Mononuclear cell (primary cell): Measurements from ENCODE around the gene RSU1. TPM values are rescaled to one million over a fixed set of nuclear protein-coding genes. Genes with fewer than 3 reads are reported as not detected.

Experiments
- H3K27me3 ChIP-seq: 2 replicates; pipeline ENCODE4 v1.6.0; 2011; ENCODE audit warnings: low read length, control low read depth; ENCODE audit not compliant: insufficient read depth
- H3K4me1 ChIP-seq: 2 replicates; pipeline ENCODE4 v1.5.1; 2011; ENCODE audit warnings: mild to moderate bottlenecking, low read length, control low read depth; ENCODE audit not compliant: insufficient read depth
- H3K4me3 ChIP-seq: 2 replicates; pipeline ENCODE4 v1.5.1; 2011; ENCODE audit warnings: mild to moderate bottlenecking, low read length, moderate library complexity
- H3K9me3 ChIP-seq: 2 replicates; pipeline ENCODE4 v1.5.1; 2011; ENCODE audit warnings: low read depth, mild to moderate bottlenecking, control low read depth, low read length
- total RNA-seq: library from RNA; depleted of rRNA; stranded (reverse); fragments of >200 nt; gene quantifications from one replicate; pipeline ENCODE4 v1.2.3, GENCODE V29; 2012

RSU1 gene
- total RNA-seq, 1 donor: 80.0 TPM

- Histone ChIP-seq H3K9me3 (no peaks in the 10 kb centered on the region), H3K4me3 (no peak overlapping the region), H3K27me3 (no peaks in the 10 kb centered on the region), H3K4me1 (no peaks in the 10 kb centered on the region)
These were observed 153.8 kb downstream of the RSU1 start for GRCh38 chr10:16663444-16663843.

- H3K9me3 ChIP-seq: no peaks in the 10 kb centered on the region
- no peaks in the 10 kb centered on the region for H3K27me3 ChIP-seq
- H3K4me3 ChIP-seq: no peak overlapping the region
- no peaks in the 10 kb centered on the region for H3K4me1 ChIP-seq
These were observed 154.3 kb downstream of the RSU1 start for GRCh38 chr10:16662923-16663322.

GRCh38 chr10:16656895-16657294 is 160.3 kb downstream of the RSU1 start:
- Histone ChIP-seq H3K4me1 (no peaks in the 10 kb centered on the region), H3K27me3 (no peaks in the 10 kb centered on the region), H3K9me3 (no peaks in the 10 kb centered on the region), H3K4me3 (no peak overlapping the region)

GRCh38 chr10:16653224-16653623 is 164.0 kb downstream of the RSU1 start:
- Histone ChIP-seq H3K27me3 (no peaks in the 10 kb centered on the region), H3K4me1 (no peaks in the 10 kb centered on the region), H3K9me3 (no peaks in the 10 kb centered on the region)

GRCh38 chr10:16652154-16652553 is 165.1 kb downstream of the RSU1 start:
- H3K27me3 ChIP-seq: no peaks in the 10 kb centered on the region
- H3K4me3 ChIP-seq: no peak overlapping the region
- peaks cover under 1% of the 10 kb centered on the region for H3K4me1 ChIP-seq
- no peaks in the 10 kb centered on the region for H3K9me3 ChIP-seq

More at GRCh38 chr10:16653224-16653623, 164.0 kb downstream of the RSU1 start:
- H3K4me3 ChIP-seq: no peak overlapping the region

- H3K4me1 ChIP-seq: peaks cover 4% of the 10 kb centered on the region
- H3K4me3 ChIP-seq: no peak overlapping the region
- H3K9me3 ChIP-seq: no peaks in the 10 kb centered on the region
- H3K27me3 ChIP-seq: no peaks in the 10 kb centered on the region
These were observed 167.5 kb downstream of the RSU1 start for GRCh38 chr10:16649757-16650156.

GRCh38 chr10:16648366-16648765 is 168.9 kb downstream of the RSU1 start:
- Histone ChIP-seq H3K27me3 (no peaks in the 10 kb centered on the region), H3K4me1 (peaks cover 4% of the 10 kb centered on the region), H3K4me3 (no peak overlapping the region), H3K9me3 (no peaks in the 10 kb centered on the region)

GRCh38 chr10:16646181-16647059 is 170.8 kb downstream of the RSU1 start:
- no peaks in the 10 kb centered on the region for H3K27me3 ChIP-seq
- peaks cover 4% of the 10 kb centered on the region for H3K4me1 ChIP-seq
- no peak overlapping the region for H3K4me3 ChIP-seq
- H3K9me3 ChIP-seq: no peaks in the 10 kb centered on the region

- Histone ChIP-seq H3K9me3 (no peaks in the 10 kb centered on the region), H3K4me1 (peaks cover 4% of the 10 kb centered on the region), H3K27me3 (no peaks in the 10 kb centered on the region), H3K4me3 (no peak overlapping the region)
These were observed 173.1 kb downstream of the RSU1 start for GRCh38 chr10:16644146-16644545.

- peaks cover 4% of the 10 kb centered on the region for H3K4me1 ChIP-seq
- no peaks in the 10 kb centered on the region for H3K9me3 ChIP-seq
- H3K27me3 ChIP-seq: no peaks in the 10 kb centered on the region
- H3K4me3 ChIP-seq: no peak overlapping the region
These were observed 173.7 kb downstream of the RSU1 start for GRCh38 chr10:16643502-16643901.

- Histone ChIP-seq H3K9me3 (no peaks in the 10 kb centered on the region), H3K4me1 (no peaks in the 10 kb centered on the region), H3K27me3 (no peaks in the 10 kb centered on the region), H3K4me3 (no peak overlapping the region)
These were observed 177.1 kb downstream of the RSU1 start for GRCh38 chr10:16640153-16640552.

- no peaks in the 10 kb centered on the region for H3K27me3 ChIP-seq
- no peak overlapping the region for H3K4me3 ChIP-seq
- H3K9me3 ChIP-seq: no peaks in the 10 kb centered on the region
- no peaks in the 10 kb centered on the region for H3K4me1 ChIP-seq
These were observed 177.8 kb downstream of the RSU1 start for GRCh38 chr10:16639471-16639870.

GRCh38 chr10:16632996-16633395 is 184.2 kb downstream of the RSU1 start:
- no peaks in the 10 kb centered on the region for H3K27me3 ChIP-seq
- no peaks in the 10 kb centered on the region for H3K9me3 ChIP-seq
- no peaks in the 10 kb centered on the region for H3K4me1 ChIP-seq
- H3K4me3 ChIP-seq: no peak overlapping the region

GRCh38 chr10:16626697-16627096 is 190.5 kb downstream of the RSU1 start:
- Histone ChIP-seq H3K4me1 (no peaks in the 10 kb centered on the region), H3K9me3 (no peaks in the 10 kb centered on the region), H3K27me3 (no peaks in the 10 kb centered on the region), H3K4me3 (no peak overlapping the region)

- no peaks in the 10 kb centered on the region for H3K27me3 ChIP-seq
- no peaks in the 10 kb centered on the region for H3K4me1 ChIP-seq
- H3K4me3 ChIP-seq: no peak overlapping the region
- H3K9me3 ChIP-seq: peaks cover 13% of the 10 kb centered on the region
These were observed 204.3 kb downstream of the RSU1 start for GRCh38 chr10:16612981-16613355.
